CD1c-positive myeloid dendritic cell (primary cell): ENCODE results near the gene ANKS1B.
A peak's percentile ranks its signal among the peaks of the same experiment; 100 is the strongest.

Experiments
- DNase-seq: peaks from one replicate; pipeline ENCODE4 v3.0.0-alpha.2; 2016; ENCODE audit errors: extremely low spot score

The ANKS1B gene

DNA sequence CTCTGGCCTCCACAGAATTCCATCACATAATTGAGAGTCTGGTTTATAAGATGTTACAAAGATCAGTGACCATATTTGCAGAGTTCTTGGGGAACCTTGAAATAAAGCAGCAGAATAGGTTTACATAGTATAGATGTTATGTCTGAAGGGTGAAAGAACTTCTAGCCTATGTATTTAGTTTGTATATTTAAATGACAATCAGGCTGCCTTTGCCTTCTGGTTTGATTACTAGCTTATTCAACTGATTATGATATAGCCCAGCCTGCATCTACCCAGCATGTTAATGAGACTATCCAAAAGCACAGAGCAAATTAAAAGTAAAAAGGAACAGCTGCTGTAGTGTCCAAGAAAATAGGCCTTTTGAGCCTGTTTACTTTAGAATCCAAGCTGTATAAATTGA lies 1254.3 kb downstream of the ANKS1B start:
- DNase-seq, result no peak

DNA sequence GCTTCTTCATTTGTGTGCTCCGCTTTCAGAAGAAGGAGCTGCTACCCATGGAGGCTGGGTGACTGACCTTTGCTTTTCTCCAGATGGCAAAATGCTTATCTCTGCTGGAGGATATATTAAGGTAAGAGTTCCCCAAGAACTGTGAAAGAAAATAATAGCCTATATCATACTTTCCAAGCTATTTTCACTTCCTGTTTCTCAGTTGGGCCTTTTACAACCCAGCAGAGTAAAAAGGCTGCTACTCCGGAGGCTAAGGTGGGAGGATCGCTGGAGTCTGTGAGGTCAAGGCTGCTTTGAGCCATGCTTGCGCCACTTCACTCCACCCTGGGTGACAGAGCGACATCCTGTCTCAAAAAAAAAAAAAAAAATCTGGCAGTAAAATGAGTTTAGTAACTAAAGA lies 1257.5 kb downstream of the ANKS1B start:
- peak; percentile 31 for DNase-seq

DNA sequence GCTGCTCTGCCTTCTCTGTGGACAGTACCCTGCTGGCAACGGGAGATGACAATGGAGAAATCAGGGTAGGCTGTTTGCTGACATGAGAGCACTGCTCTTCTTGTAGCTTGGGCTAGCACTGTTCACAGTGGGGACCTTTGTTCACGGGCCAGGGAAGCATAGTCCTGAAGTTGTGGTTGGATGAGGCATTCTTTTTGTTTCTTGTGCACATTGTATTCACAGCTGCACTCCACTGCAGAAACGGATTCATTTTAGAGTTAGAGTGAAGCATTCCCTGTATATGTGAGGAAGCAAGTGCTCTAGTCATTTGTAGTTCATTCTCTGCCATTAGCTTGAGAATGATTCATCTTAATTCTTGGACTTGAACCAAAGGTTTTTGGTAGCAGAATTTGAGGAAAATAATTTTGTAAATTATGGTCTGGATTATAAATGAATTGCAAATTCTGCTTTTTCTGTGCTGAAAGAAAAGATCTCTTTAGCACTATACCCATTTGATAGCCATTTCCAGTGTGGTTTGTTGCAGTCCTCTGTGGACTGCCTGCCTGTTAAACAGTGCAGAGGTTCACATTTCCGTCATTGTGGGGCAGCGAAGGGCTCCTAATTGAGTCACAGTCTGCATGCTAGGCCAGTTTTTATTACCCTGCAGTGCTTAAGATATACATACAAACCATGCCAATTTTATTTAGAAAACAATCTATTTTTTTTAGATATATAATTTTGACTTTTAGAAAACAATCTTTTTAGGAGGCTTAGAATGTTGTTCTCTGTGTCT lies 1259.1 kb downstream of the ANKS1B start:
- DNase-seq, result peak; percentile 11

DNA sequence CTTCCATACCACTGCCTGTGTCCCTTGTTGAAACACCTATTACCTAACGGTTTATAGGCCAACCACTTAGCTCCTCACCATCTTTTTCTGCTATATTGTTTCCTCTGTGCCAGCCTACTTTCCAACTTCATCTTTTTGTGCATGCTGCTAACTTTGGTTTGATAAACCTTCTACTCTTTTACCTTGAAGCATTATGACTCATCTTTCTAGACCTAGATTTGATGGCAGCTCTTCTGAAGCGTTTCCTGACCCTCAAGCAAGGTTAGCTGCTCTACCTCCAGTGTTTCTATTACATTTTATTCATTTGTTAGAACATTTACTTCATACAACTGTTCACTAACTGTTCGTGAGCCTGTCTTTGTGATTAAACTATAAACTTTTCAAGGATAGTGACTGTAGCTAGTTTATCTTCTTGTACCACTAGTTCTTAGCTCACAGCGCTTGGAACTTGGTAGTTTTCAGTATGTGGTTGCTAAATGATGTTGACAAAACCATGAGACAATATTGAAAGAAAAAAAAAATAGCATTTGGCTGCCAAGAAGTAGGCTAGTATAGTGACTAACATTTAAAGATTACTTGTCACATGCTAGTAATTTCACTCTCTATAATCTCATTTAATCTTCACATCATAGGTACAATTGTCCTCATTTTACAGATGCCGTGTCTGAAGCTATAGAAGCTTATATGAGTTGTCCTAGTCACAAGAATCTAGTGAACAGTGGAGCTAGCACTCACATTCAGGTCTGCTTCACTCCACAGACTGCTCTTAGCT lies 1260.2 kb downstream of the ANKS1B start:
- DNase-seq, result no peak

DNA sequence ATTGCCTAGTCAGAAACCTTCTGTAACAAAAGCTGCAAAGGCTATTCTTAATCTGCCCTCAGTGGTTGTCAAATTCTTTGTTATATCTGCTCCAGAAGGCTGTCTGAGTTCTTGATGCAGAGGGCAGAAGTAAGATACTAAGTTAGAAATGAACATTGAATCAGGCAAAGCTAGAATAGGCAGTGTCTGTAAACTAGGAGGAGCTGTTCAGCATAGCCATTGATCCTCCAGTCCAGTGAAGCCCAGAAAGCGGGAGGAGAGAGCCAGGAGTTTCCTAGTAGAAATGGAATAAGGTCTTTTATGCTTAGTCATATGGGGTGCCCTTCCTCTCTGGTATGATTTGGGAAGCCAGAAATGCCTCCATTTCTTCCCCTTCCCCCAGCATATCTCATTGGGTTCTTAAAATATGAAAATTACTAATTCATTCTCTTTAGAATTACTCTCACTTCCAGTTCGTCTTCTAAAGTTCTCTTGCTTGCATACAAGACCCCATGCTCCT lies 1263.5 kb downstream of the ANKS1B start:
- peak; percentile 21 for DNase-seq

DNA sequence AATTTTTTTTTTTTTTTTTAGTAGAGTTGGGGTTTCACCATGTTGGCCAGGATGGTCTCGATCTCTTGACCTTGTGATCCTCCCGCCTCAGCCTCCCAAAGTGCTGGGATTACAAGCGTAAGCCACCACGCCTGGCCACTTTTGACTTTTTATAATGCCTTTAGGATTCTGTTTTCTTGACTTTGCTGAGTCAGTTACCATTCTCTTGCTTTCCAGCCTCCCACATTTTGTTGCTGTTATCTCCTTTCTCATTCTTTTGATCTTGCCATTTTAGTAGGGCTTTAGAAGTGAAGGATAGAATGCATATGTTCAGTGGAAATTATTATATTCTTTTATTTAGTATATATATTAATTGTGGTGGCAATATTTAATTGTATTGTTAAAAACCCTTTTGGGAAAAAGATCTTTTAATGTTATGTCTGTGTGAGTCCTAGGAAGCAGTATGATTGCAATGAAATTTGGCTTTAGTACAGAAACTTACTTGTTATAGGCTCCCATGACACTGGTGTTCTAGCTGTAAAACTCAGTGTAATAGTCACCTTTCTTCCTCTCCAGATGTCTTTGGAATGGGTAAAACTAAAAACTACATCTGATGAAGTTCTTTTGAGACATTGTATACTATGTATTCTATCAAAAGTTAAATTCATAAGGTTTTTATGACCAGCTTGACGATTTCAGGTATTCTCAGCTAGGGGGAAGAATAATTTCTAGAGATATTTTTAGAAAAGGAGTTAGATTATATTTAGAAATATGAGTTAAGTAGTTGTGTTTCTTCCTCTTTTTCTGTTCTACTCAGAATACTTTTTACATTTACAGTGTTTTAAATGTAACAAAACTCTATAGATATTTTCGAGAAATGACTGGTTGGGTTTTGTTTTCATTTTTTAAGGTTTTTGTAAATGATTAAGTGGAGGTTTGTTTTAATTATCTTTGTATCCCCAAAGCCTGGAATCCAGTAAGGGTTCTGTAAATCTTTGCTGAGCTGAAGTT lies 1264.9 kb downstream of the ANKS1B start:
- DNase-seq, result no peak

DNA sequence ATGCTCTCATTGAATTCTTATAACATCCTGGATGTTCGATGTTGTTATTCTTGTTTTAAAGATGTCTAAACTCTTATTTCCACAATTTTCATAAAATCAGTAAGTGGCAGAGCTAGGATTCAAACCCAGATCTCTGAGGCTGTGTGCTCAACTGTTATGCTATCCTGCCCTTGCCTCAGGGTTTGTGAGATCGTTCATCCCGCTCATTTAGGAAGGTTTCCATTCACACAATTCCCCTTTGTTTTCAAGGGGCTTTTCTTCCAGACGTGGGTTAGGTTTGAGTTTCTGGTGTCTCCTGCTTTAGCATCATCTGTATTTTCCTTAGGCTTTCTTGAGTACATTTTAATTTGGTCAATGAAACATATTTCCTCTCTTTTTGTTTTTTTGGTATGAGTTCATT lies 1270.3 kb downstream of the ANKS1B start:
- DNase-seq, result no peak

DNA sequence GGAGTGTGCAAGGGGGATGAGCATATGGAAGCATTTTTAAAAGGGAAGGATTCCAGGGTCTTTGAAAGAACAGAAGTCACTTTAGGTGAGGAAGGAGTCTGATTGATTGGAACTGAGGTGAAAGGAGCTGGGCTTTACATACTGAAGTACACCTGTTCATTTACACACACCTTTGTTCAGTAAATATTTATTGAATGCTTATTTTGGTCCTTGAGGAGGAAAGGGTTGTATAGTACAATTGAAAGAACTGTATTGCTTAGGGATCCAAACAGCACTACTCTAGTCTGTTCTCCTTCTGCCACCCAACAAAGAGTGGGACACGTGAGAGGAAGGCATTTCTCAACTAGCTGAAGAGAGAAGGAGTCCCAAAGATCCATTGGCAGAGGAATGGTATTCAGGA lies 1275.7 kb downstream of the ANKS1B start:
- DNase-seq, result no peak

DNA sequence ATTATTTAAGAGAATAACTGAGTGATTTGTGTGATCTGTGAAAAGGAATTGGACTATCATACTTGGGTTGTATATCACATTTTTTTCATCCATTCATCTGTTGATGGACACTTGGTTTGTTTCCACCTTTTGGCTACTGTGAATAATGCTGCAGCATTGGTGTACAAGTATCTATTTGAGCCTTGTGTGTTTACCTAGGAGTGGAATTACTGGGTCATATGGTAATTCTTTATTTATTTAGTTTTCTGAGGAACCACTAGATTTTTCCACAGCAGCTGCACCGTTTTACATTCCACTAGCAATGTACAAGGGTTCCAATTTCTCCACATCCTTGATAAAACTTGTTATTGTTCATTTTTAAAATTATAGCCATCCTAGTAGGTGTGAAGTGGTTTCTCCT lies 1283.6 kb downstream of the ANKS1B start:
- no peak for DNase-seq

DNA sequence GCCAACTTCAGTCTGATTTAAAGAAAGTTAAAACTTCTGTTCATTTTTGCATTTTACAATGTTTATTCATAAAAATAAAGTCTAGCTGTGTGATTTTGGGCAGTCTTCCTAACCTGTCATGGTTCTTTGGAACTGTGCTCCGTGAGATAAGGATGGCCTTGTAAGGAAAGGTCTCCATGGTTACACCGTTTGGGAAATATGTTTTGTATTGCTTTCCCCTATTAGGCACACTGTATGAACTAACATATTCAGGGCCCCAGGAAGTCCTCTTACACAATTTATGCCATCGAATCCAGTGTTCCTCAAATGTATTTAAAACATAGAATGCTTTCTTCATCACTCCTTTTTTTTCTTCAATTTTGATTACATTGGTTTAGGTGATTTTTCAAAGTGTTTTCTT lies 1285.2 kb downstream of the ANKS1B start:
- peak; percentile 25 for DNase-seq

DNA sequence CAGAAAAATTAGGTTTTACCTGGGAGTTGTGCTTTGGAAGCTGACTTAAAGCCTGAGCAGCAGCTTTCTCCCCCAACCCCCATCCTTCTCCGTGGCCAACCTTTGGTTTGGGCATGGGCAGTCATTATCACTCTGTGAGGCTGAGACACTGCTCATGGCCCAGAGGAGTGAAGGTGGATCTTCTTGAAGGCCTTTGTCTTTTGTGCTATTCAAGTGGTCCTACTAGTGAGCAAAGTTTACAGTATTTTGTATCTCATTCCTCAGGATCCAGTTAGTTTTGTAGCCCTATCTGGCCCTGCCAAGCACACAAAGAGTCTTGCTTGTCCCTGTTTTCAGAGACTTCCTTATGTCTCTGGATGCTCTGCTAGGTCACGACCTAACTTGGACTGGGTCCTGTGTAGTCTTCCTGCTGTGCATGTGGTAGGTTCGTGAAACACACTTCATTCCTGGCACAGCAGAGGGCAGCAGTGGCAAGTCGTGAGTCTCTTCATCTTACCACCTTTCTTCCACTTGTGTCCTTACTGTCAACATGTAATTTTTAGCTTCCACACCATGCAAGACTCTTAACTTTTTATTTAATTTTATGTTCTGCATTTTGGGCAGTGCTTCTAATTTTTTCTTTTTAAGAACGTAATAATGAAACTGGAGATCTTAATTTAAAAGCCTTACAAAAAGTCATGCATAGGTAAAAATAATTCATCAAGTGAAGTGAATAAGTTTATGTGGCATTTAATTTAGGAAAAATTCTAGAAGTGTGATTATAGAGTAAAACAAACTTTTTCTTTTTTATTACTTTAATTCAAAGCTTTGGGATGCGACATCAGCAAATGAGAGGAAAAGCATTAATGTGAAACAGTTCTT lies 1285.9 kb downstream of the ANKS1B start:
- peak; percentile 47 for DNase-seq

DNA sequence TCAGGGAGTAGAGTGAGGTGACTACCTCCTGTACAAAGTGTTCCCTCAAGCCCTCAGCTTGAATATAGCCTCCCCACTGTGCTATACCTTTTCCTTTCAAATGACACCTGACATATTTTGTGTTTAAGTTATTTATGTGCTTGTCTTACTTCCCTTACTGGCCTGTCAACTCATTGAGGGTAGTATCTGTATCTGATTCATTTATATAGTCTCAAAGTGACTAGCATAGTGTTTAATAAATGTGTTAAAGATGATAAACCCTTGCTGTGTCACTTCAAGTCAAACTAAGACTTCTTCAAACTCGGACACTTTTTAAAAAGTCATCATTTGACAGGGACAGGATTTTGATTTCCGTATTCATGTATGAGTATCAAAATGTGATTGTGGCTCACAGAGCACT lies 1287.5 kb downstream of the ANKS1B start:
- DNase-seq, result no peak

DNA sequence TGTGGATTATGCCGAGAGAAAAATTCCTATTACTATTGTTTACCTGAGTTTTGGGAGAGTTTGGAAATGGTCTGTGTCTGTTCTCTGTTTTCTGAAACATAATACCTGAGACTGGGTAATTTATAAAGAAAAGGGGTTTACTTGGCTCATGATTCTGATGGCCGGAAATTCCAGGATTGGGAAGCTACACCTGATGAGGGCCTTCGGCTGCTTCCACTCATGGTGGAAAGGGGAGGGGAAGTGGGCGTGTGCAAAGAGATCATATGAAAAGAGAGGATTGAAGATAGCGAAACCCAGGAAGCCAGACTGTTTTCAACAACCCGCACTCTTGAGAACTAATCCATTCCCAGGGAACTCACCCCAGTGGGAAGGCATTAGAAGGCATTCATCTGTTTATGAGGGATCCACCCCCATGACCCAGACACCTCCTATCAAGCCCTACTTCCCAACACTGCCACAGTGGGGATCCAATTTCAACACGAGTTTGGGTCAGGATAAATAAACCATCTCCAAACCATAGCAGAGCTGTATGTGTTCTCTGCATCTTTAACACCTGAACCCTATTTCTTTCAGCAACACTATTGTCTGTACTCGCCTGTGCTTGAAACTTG lies 1288.6 kb downstream of the ANKS1B start:
- no peak for DNase-seq

DNA sequence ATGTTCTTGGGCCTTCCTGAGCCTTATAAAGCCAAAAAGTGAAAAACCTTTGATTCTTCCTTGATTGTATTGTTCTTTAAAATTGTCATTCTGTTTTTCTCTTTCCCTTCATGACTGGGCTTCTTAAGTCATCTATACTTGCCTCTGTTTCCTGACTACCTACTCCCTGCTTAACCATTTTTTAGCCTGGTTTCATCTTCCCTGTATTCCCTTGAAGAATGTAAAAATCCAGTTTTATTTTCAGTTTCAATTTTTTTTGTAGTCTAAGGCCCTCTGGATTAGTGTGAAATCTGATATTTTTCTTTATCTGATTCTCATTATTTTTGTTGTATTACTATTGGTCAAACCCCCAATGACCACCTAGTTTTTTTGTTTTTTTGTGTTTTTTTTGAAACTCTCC lies 1293.4 kb downstream of the ANKS1B start:
- DNase-seq, result no peak

DNA sequence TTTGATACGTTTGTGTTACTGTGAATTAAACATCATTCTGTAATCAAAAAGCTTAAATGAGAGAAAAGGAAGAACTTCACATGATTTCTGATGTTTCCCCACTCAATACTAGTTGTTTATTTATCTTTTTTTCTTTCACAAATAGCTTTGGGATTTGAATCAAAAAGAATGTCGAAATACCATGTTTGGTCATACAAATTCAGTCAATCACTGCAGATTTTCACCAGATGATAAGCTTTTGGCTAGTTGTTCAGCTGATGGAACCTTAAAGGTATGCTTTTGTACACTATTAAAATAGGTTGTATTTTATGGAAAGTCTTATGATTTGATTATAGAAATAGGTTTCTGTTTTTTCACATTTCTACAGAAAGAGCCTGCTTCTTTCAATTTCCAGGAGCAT lies 1298.1 kb downstream of the ANKS1B start:
- DNase-seq, result no peak
